Psoas muscle (tissue), 8 donors: ENCODE data around the gene STUB1. TPM values are rescaled to one million over a fixed set of nuclear protein-coding genes. Genes with fewer than 3 reads are reported as not detected.

Experiments
- ATAC-seq, 4 donors: fragments of 200-7000 bp; cut with Tn5 transposase; one replicate each; pipeline ENCODE4 v1.9.1; 2020; ENCODE audit warnings: moderate library complexity in 3 of 4, mild to moderate bottlenecking in 2 of 4
- DNase-seq, 2 donors: peaks; one replicate each; pipeline ENCODE4 v3.0.0-alpha.2; 2020
- H3K27ac ChIP-seq: fragments of 200-600 bp; one replicate; pipeline ENCODE4 v1.8.0; 2022
- H3K27me3 ChIP-seq, 3 donors: fragments of 200-600 bp in 1 of 3; one replicate each; pipeline versions ENCODE4 v1.6.1 to v1.8.0; 2013 to 2022; ENCODE audit warnings: low read length in 2 of 3, mild to moderate bottlenecking in 2 of 3, moderate library complexity in 1 of 3; ENCODE audit not compliant: insufficient read depth in 3 of 3
- H3K36me3 ChIP-seq, 2 donors: fragments of 200-600 bp in 1 of 2; one replicate each; pipeline versions ENCODE4 v1.6.1 to v1.8.0; 2013 to 2022; ENCODE audit warnings: low read depth in 1 of 2, mild to moderate bottlenecking in 1 of 2, moderate library complexity in 1 of 2; ENCODE audit not compliant: insufficient read depth in 1 of 2
- H3K4me1 ChIP-seq: fragments of 200-600 bp; one replicate; pipeline ENCODE4 v1.8.0; 2022
- H3K4me3 ChIP-seq: fragments of 200-600 bp; one replicate; pipeline ENCODE4 v1.8.0; 2022; ENCODE audit warnings: mild to moderate bottlenecking
- H3K9me3 ChIP-seq: fragments of 200-600 bp; one replicate; pipeline ENCODE4 v1.8.0; 2022
- WGBS, 3 donors: extraction: QIAGEN DNeasy Blood & Tissue Kit; methylation state at CpG; one replicate each; pipeline versions ENCODE4 v1.1.6 to v1.1.7; 2013; 5-methylcytosine and 5-hydroxymethylcytosine counted together
- intact Hi-C, 2 donors: fragments of 100-400 bp; cut with DNase I; formaldehyde crosslinking; loops; one replicate each; pipeline versions ENCODE4 v1.11.0 to v1.14.2; 2022
- polyA plus RNA-seq, 3 donors: library from polyadenylated mRNA; stranded (reverse); fragments of 200-250 nt; gene quantifications; one replicate each; pipeline ENCODE4 v1.2.3, GENCODE V29; 2013
- total RNA-seq, 4 donors: library from RNA; stranded (reverse); fragmentation: NEBNext Ultra II Directional in 2 of 4; extraction: Animal tissue kit (Norgen Biotek cat#: 25700) in 2 of 4; gene quantifications; one replicate each; pipeline versions ENCODE4 v1.2.1 to v1.2.4, GENCODE V29; 2021 to 2023
- TF ChIP-seq, protein P1 (sequence below): fragments of 200-600 bp; IDR thresholded peaks from one replicate; pipeline ENCODE4 v1.8.0; 2022; ENCODE audit warnings: antibody characterized with exemption
- donor health status: healthy with polysubstance abuse.
- donor health status: DM: no; HTN: no; CAD: no; lungs with moderate emphysema.
- donor health status: Bipolar disorder and iron deficiency.
- donor health status: healthy.
- donor health status: DM: yes; HTN: yes; CAD: no.
- donor health status: DM: no; HTN: no; CAD: no.
- donor health status: DM: no; HTN: no; CAD: no.
- donor health status: DM: yes; HTN: yes; CAD: no.

Gene STUB1
- total and polyA plus RNA-seq, 7 donors: 108 to 150 (median 127) TPM

DNA sequence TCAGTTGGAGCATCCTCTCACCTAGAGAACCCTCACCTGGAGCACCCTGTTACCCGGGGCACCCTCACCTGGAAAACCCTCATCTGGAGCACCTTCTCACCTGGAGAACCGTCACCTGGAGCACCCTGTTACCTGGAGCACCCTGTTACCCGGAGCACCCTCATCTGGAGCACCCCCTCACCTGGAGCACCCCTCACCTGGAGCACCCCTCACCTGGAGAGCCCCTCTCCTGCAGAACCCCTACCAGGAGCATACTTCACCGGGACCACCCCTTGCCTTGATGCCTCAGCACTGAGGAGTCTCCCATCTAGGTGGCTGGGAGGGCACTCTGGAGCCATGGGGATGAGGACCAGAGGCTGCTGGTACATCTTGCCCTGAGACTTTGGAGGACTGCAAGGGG, 28.7 kb downstream of the STUB1 start:
- ATAC-seq: no peak
- DNase-seq: no peak
- no peaks in the 10 kb centered on the region for H3K4me1 ChIP-seq
- H3K9me3 ChIP-seq: no peaks in the 10 kb centered on the region
- WGBS, 3 donors: 60 to 73% (median 63%) methylated on average over 3 to 4 of the region's 4 CpGs
- intact Hi-C loops: no loop called here
- TF ChIP-seq, protein P1, sequence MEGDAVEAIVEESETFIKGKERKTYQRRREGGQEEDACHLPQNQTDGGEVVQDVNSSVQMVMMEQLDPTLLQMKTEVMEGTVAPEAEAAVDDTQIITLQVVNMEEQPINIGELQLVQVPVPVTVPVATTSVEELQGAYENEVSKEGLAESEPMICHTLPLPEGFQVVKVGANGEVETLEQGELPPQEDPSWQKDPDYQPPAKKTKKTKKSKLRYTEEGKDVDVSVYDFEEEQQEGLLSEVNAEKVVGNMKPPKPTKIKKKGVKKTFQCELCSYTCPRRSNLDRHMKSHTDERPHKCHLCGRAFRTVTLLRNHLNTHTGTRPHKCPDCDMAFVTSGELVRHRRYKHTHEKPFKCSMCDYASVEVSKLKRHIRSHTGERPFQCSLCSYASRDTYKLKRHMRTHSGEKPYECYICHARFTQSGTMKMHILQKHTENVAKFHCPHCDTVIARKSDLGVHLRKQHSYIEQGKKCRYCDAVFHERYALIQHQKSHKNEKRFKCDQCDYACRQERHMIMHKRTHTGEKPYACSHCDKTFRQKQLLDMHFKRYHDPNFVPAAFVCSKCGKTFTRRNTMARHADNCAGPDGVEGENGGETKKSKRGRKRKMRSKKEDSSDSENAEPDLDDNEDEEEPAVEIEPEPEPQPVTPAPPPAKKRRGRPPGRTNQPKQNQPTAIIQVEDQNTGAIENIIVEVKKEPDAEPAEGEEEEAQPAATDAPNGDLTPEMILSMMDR: no peak
- peaks cover 0 to 70% (median 39%) of the 10 kb centered on the region in 3 donors for H3K27me3 ChIP-seq
- no peak overlapping the region for H3K4me3 ChIP-seq
- H3K27ac ChIP-seq: no peak overlapping the region
- no peaks in the 10 kb centered on the region for H3K36me3 ChIP-seq

DNA sequence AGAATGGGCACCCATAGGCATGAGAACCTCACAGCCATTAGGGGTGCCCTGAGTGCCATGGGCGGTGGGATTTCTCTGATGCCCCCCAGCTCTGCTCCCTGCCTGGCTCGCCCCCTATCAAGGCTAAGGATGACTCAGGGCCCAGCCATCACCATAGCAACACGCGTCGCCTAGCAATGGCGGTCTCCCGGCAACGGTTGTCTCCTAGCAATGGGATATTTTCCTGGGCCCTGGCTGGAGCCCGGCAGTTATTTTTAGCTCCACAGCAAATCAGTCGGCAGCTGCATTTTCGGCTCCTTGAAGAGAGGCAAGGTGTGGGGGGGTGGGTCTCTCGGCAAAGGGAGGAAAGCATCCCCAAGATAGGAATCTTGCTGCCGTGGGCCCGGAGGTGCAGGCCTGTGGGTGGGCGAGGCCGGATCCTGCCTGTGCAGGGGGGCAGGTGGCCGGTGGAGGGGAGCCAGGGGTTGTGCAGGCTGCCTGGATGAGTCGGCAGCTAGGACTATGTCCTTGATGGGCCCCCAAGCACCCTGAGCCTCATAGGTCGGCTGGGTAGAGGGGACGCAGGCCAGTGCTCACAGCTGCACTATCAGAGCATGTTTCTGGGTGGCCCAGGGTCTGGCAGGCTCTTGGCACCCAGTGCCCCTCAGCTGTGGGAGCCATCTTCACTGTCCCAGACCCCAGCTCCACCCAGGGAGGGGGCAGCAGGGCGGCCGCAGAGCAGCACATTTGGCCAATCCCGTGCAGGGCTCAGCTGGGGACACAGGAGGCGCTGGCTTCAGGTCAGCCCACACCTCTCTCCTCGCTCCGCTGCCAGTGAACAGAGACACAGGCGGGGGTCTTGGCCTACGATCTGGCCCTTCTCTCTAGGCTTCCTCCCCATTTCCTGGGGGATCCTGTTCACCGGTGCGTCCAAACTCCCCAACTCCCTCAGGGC, 29.6 kb downstream of the STUB1 start:
- Histone ChIP-seq H3K27ac (no peak overlapping the region), H3K4me1 (no peaks in the 10 kb centered on the region), H3K4me3 (no peak overlapping the region), H3K36me3 (no peaks in the 10 kb centered on the region), H3K9me3 (no peaks in the 10 kb centered on the region), H3K27me3 (peaks cover 0 to 61% (median 37%) of the 10 kb centered on the region in 3 donors)
- WGBS, 3 donors: 13 to 17% (median 15%) methylated on average over 26 to 30 of the region's 30 CpGs
- intact Hi-C loops: loop anchor here (2.0 to 5.0 kb wide), 4 partner anchors 75 to 347 kb away; partner anchors contain the start of genes CHTF18 (in 1 of the 2) and RPUSD1 (in 1 of the 2)
- TF ChIP-seq, protein P1: no peak
- peak in 1 of 4 donors; percentile 27 for ATAC-seq
- DNase-seq: no peak

DNA sequence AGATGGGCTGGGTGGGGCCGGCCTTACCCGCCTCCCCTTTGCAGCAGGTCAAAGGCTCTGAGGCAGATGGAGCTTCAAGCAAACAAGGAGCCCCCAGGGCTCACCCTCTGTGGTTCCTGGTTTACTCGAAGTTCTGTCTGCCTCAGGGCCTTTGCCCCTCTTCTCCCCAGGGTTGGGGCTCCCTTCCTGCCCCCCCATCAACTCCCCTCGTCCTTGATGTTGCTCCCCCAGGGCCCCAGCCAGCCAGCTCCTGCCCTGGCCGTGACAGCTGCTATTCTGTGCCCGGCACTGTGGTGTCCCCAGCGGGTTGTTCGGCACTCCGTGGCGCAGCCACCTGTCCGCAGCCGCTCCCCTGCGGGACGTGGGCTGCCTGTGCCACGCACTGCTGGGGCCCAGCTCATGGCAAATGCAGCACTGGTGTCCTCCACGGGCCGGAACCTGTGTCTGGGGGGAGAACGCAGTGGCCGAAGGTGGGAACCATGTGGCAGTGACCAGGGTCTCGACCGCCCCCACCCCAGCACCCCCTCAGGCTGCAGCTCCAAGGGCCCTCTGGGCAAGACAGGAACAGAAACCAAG, 30.4 kb downstream of the STUB1 start:
- intact Hi-C loops: loop anchor here (1.0 to 5.0 kb wide), 5 partner anchors 31 to 347 kb away; partner anchors contain the start of genes CHTF18 (in 1 of the 2) and RPUSD1 (in 1 of the 2)
- 43 to 52% (median 44%) methylated on average over 21 of the region's 21 CpGs for WGBS, 3 donors
- DNase-seq (no peak), ATAC-seq (no peak)
- Histone ChIP-seq H3K36me3 (no peaks in the 10 kb centered on the region), H3K4me3 (no peak overlapping the region), H3K9me3 (no peaks in the 10 kb centered on the region), H3K27ac (no peak overlapping the region), H3K27me3 (peaks cover 0 to 54% (median 33%) of the 10 kb centered on the region in 3 donors), H3K4me1 (no peaks in the 10 kb centered on the region)
- TF ChIP-seq, protein P1: no peak

DNA sequence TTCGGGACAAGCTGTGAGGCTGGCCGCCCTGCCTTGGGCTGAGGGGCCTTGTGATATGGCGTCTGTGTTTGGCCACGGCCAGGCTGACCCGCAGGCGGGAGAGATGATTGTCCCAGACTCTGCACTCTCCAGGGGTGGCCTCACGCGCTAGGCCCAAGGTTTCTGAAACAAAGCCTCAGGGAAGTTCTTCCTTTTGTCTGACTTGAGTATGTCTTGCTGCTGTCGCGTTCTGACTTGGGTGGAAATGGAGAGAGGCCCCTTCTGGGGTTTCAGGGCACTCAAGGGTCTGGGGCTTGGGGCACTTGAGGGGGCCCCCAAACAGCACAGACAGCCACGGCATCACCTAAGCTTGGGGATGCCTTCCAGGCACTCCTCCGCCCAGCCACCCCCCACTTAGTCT, 30.9 kb downstream of the STUB1 start:
- intact Hi-C loops: loop anchor here (1.0 to 5.0 kb wide), 5 partner anchors 30 to 346 kb away; partner anchors contain the start of genes CHTF18 (in 1 of the 2) and RPUSD1 (in 1 of the 2)
- Histone ChIP-seq H3K27me3 (peaks cover 0 to 51% (median 29%) of the 10 kb centered on the region in 3 donors), H3K4me1 (peaks cover 4% of the 10 kb centered on the region), H3K4me3 (no peak overlapping the region), H3K36me3 (no peaks in the 10 kb centered on the region), H3K27ac (no peak overlapping the region), H3K9me3 (no peaks in the 10 kb centered on the region)
- TF ChIP-seq, protein P1: no peak
- DNase-seq: no peak
- 70 to 83% (median 73%) methylated on average over 12 of the region's 12 CpGs for WGBS, 3 donors
- no peak for ATAC-seq
